Measurements from ENCODE around the gene PTPRN2. TPM values are rescaled to one million over a fixed set of nuclear protein-coding genes. Genes with fewer than 3 reads are reported as not detected.

PTPRN2 gene
- total RNA-seq, 1 donor from 2014 or later = 1.8 TPM

- H3K27ac Mint-ChIP-seq = no peak overlapping the region
- no peak overlapping the region for H3K4me3 Mint-ChIP-seq
- ChIA-PET POLR2A (no interaction called here), CTCF (no interaction called here)
- H3K27me3 Mint-ChIP-seq = peaks cover 2% of the 10 kb centered on the region
- H3K9me3 Mint-ChIP-seq = peaks cover 7% of the 10 kb centered on the region
- H3K4me1 Mint-ChIP-seq = no peaks in the 10 kb centered on the region
- no peaks in the 10 kb centered on the region for H3K36me3 Mint-ChIP-seq (ENCODE audit: low read depth)
- DNase-seq (no peak), ATAC-seq (ENCODE audit: low read depth) (no peak)
- TF ChIP-seq, protein P1, sequence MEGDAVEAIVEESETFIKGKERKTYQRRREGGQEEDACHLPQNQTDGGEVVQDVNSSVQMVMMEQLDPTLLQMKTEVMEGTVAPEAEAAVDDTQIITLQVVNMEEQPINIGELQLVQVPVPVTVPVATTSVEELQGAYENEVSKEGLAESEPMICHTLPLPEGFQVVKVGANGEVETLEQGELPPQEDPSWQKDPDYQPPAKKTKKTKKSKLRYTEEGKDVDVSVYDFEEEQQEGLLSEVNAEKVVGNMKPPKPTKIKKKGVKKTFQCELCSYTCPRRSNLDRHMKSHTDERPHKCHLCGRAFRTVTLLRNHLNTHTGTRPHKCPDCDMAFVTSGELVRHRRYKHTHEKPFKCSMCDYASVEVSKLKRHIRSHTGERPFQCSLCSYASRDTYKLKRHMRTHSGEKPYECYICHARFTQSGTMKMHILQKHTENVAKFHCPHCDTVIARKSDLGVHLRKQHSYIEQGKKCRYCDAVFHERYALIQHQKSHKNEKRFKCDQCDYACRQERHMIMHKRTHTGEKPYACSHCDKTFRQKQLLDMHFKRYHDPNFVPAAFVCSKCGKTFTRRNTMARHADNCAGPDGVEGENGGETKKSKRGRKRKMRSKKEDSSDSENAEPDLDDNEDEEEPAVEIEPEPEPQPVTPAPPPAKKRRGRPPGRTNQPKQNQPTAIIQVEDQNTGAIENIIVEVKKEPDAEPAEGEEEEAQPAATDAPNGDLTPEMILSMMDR (IDR thresholded peaks at IDR 0.05) = no peak
- intact Hi-C loops (cut with micrococcal nuclease) = no loop called here
These were observed 700.9 kb downstream of the PTPRN2 start for GRCh38 chr7:157886711-157887110.

GRCh38 chr7:157886266-157886665 is 701.4 kb downstream of the PTPRN2 start:
- peaks cover 7% of the 10 kb centered on the region for H3K9me3 Mint-ChIP-seq
- intact Hi-C loops (cut with micrococcal nuclease) = no loop called here
- no peak overlapping the region for H3K27ac Mint-ChIP-seq
- ATAC-seq (ENCODE audit: low read depth) = no peak
- TF ChIP-seq, protein P1 (IDR thresholded peaks at IDR 0.05) = no peak
- no peaks in the 10 kb centered on the region for H3K4me1 Mint-ChIP-seq
- DNase-seq = no peak
- no peaks in the 10 kb centered on the region for H3K36me3 Mint-ChIP-seq (ENCODE audit: low read depth)
- ChIA-PET POLR2A (no interaction called here), CTCF (no interaction called here)
- H3K4me3 Mint-ChIP-seq = no peak overlapping the region
- peaks cover 2% of the 10 kb centered on the region for H3K27me3 Mint-ChIP-seq

GRCh38 chr7:157885140-157885539 is 702.5 kb downstream of the PTPRN2 start:
- intact Hi-C loops (cut with micrococcal nuclease) = no loop called here
- TF ChIP-seq, protein P1 (IDR thresholded peaks at IDR 0.05) = no peak
- no peaks in the 10 kb centered on the region for H3K36me3 Mint-ChIP-seq (ENCODE audit: low read depth)
- no peak overlapping the region for H3K4me3 Mint-ChIP-seq
- ATAC-seq (ENCODE audit: low read depth) = no peak
- no peaks in the 10 kb centered on the region for H3K4me1 Mint-ChIP-seq
- ChIA-PET POLR2A (no interaction called here), CTCF (no interaction called here)
- DNase-seq = no peak
- H3K9me3 Mint-ChIP-seq = peaks cover 12% of the 10 kb centered on the region
- H3K27ac Mint-ChIP-seq = no peak overlapping the region
- peaks cover 2% of the 10 kb centered on the region for H3K27me3 Mint-ChIP-seq

DNA sequence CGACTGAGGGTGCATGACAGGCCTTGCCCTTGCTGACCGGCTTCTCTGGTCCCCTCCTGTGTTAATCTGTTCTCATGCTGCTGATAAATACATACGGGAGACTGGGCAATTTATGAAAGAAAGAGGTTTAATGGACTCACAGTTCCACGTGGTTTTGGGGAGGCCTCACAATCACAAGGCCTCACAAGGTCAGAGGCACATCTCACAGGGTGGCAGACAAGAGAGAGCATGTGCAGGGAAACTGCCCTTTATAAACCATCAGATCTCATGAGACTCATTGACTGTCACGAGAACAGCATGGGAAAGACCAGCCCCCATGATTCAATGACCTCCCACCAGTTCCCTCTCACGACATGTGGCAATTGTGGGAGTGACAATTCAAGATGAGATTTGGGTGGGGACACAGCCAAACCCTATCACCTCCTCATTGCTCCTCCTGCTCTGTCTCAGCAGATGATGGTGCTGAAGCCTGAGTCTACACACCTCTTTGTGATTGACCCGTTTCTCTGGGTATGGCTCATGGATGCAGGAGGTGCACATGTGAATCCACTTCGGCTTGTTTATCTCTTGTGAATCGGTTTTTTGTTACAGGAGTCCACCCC is 703.1 kb downstream of the PTPRN2 start:
- Mint-ChIP-seq H3K27me3 (peaks cover 2% of the 10 kb centered on the region), H3K4me3 (no peak overlapping the region), H3K36me3 (ENCODE audit: low read depth) (no peaks in the 10 kb centered on the region), H3K4me1 (no peaks in the 10 kb centered on the region), H3K27ac (no peak overlapping the region), H3K9me3 (peaks cover 12% of the 10 kb centered on the region)
- ChIA-PET CTCF (no interaction called here), POLR2A (no interaction called here)
- TF ChIP-seq, protein P1 (IDR thresholded peaks at IDR 0.05) = no peak
- ATAC-seq (ENCODE audit: low read depth) = no peak
- no peak for DNase-seq
- intact Hi-C loops (cut with micrococcal nuclease) = no loop called here

DNA sequence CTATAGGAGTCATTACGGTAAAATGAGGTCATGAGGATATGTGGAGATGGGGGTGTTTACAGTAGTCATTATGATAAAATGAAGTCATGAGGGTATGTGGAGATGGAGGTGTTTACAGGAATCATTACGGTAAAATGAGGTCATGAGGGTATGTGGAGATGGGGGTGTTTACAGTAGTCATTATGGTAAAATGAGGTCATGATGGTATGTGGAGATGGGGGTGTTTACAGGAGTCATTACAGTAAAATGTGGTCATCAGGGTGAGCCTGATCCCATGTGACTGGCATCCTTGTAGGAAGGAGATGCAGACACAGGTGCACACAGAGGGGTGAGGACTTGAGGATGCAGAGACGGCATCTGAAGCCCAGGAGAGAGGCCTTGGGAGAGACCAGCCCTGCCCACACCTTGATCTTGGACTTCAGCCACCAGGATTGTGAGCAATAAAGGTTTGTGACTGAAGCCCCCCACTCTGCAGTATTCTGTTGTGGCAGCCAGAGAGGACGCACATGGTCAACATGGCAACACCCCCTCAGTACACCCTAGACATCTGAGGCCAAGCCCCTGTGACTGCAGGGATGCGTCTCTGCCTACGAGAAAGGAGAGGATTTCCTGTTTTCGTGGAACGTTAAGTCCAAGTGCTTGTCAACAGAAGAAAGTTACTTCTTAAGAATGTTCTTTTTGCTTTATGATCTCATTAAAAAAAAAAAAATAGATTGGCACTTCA is 706.4 kb downstream of the PTPRN2 start:
- ChIA-PET POLR2A (no interaction called here), CTCF (no interaction called here)
- ATAC-seq (ENCODE audit: low read depth) (no peak), DNase-seq (no peak)
- Mint-ChIP-seq H3K36me3 (ENCODE audit: low read depth) (no peaks in the 10 kb centered on the region), H3K27me3 (no peaks in the 10 kb centered on the region), H3K9me3 (peaks cover 7% of the 10 kb centered on the region), H3K4me1 (no peaks in the 10 kb centered on the region), H3K27ac (no peak overlapping the region), H3K4me3 (no peak overlapping the region)
- intact Hi-C loops (cut with micrococcal nuclease) = no loop called here
- TF ChIP-seq, protein P1 (IDR thresholded peaks at IDR 0.05) = no peak
